ENCODE results near the gene PACSIN1.

The PACSIN1 gene

DNA sequence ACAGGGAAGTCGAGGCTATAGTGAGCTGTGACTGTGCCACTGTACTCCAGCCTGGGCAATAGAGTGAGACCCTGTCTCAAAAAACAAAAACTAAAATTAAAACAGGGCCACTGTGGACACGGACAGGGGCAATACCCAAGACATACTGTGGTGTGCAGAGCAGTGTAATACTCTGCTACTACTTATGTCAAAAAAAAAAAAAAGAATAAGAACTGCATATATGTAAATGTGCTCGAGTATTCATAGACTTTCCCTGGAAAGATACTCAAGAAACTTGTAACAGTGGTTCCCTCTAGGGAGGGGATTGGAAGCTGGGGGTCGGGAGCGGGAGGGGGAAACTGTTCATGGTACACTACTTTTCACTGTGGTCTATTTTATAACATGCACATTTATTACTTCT lies 74.3 kb downstream of the PACSIN1 start:
- TF ChIP-seq, protein P1, sequence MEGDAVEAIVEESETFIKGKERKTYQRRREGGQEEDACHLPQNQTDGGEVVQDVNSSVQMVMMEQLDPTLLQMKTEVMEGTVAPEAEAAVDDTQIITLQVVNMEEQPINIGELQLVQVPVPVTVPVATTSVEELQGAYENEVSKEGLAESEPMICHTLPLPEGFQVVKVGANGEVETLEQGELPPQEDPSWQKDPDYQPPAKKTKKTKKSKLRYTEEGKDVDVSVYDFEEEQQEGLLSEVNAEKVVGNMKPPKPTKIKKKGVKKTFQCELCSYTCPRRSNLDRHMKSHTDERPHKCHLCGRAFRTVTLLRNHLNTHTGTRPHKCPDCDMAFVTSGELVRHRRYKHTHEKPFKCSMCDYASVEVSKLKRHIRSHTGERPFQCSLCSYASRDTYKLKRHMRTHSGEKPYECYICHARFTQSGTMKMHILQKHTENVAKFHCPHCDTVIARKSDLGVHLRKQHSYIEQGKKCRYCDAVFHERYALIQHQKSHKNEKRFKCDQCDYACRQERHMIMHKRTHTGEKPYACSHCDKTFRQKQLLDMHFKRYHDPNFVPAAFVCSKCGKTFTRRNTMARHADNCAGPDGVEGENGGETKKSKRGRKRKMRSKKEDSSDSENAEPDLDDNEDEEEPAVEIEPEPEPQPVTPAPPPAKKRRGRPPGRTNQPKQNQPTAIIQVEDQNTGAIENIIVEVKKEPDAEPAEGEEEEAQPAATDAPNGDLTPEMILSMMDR (IDR thresholded peaks at IDR 0.05; ENCODE audit: low read depth, low read length) = no peak
- no peak for DNase-seq (ENCODE audit: extremely low read depth, low read depth)

- DNase-seq (ENCODE audit: extremely low read depth, low read depth) = no peak
- TF ChIP-seq, protein P1 (IDR thresholded peaks at IDR 0.05; ENCODE audit: low read depth, low read length) = no peak
Observed at GRCh38 chr6:34540841-34541240, 75.0 kb downstream of the PACSIN1 start.

GRCh38 chr6:34543421-34543820 lies 77.5 kb downstream of the PACSIN1 start:
- DNase-seq (ENCODE audit: extremely low read depth, low read depth) = no peak
- TF ChIP-seq, protein P1 (IDR thresholded peaks at IDR 0.05; ENCODE audit: low read depth, low read length) = no peak

- TF ChIP-seq, protein P1 (IDR thresholded peaks at IDR 0.05; ENCODE audit: low read depth, low read length) = no peak
- no peak for DNase-seq (ENCODE audit: extremely low read depth, low read depth)
Observed at GRCh38 chr6:34544052-34544604, 78.3 kb downstream of the PACSIN1 start.

DNA sequence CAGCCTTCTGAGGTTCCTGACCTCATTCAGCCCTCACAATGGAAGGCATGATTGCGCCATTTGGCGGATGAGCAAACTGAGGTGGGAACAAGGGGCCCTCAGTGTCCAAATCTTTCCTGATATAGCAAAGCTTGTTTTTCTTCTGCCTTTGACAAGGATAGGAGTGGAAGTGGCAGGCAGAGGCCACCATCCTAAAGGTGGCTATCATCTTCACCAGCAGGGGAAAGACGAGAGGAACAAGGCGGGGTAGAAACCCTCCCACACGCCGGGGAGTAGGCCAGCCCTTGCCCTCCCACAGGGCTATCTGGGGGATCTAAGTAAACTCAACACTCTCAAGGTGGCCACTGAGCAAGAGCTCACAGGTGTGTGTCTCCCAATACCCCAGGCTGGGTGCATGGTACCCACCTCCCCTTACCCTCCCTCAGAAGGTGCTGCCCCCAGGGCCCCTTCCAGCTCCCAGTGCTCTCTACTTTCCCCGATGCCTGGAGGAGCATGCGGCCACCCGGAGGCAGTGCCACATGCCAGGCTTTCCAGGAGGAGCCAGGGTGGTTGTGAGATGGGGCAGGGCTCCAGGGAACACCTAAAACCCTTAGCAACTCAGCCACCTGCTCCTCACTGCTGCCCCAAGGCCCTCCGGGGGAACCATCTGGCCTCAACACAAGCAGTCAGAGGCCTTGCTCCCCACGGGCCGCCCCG lies 79.0 kb downstream of the PACSIN1 start:
- TF ChIP-seq, protein P1 (IDR thresholded peaks at IDR 0.05; ENCODE audit: low read depth, low read length) = no peak
- no peak for DNase-seq (ENCODE audit: extremely low read depth, low read depth)

GRCh38 chr6:34546551-34547321 lies 80.9 kb downstream of the PACSIN1 start:
- TF ChIP-seq, protein P1 (IDR thresholded peaks at IDR 0.05; ENCODE audit: low read depth, low read length) = no peak
- DNase-seq (ENCODE audit: extremely low read depth, low read depth) = no peak

All from AG09319 (cell line).